Ishikawa (cell line): ENCODE measurements around the gene CDC42EP4.

Experiments
- CREB1 ChIP-seq: IDR thresholded peaks from 2 replicates; pipeline ENCODE4 v1.6.1; 2012; ENCODE audit warnings: low read depth
- EP300 ChIP-seq: IDR thresholded peaks from 2 replicates; pipeline ENCODE4 v1.6.1; 2012; ENCODE audit warnings: borderline replicate concordance
- FOXM1 ChIP-seq: IDR thresholded peaks from 2 replicates; pipeline ENCODE4 v1.6.1; 2012; ENCODE audit warnings: low read depth, borderline replicate concordance
- TCF12 ChIP-seq: IDR thresholded peaks from 2 replicates; pipeline ENCODE4 v1.6.1; 2012; ENCODE audit warnings: low read depth
- YY1 ChIP-seq: IDR thresholded peaks from 2 replicates; pipeline ENCODE4 v1.6.1; 2012; ENCODE audit warnings: low read depth
- TF ChIP-seq, protein P1 (sequence below): IDR thresholded peaks from 2 replicates; pipeline ENCODE4 v1.6.1; 2012; ENCODE audit warnings: low read depth, mild to moderate bottlenecking
- TF ChIP-seq, protein P2 (sequence below): IDR thresholded peaks from 2 replicates; pipeline ENCODE4 v1.6.1; 2012

DNA sequence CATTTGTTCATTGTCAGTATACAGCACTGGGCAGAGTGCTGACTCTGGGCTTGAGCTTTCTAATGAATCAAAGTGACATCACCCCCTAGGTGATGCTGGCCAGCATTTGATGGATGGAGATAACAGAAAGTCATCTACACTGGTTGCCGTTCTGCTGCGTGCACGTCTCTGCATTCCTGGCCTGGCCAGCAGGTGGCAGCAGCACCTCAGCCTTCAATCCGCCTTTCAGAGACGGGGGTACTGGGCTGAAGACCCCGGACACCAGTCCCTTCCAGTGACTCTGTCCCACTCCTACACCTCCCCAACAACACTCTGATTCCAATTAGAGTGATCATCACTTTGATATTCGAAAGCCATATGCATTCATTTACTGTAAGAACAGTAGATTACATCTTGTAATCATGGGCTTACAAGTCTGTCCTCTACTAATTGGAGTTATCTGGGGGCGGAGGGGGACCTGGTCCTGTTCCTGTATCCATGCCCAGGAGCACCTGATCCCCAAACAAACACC lies 56.1 kb downstream of the CDC42EP4 start:
- TF ChIP-seq TCF12 (no peak), EP300 (no peak), CREB1 (no peak), FOXM1 (no peak), YY1 (no peak)
- TF ChIP-seq, protein P1, sequence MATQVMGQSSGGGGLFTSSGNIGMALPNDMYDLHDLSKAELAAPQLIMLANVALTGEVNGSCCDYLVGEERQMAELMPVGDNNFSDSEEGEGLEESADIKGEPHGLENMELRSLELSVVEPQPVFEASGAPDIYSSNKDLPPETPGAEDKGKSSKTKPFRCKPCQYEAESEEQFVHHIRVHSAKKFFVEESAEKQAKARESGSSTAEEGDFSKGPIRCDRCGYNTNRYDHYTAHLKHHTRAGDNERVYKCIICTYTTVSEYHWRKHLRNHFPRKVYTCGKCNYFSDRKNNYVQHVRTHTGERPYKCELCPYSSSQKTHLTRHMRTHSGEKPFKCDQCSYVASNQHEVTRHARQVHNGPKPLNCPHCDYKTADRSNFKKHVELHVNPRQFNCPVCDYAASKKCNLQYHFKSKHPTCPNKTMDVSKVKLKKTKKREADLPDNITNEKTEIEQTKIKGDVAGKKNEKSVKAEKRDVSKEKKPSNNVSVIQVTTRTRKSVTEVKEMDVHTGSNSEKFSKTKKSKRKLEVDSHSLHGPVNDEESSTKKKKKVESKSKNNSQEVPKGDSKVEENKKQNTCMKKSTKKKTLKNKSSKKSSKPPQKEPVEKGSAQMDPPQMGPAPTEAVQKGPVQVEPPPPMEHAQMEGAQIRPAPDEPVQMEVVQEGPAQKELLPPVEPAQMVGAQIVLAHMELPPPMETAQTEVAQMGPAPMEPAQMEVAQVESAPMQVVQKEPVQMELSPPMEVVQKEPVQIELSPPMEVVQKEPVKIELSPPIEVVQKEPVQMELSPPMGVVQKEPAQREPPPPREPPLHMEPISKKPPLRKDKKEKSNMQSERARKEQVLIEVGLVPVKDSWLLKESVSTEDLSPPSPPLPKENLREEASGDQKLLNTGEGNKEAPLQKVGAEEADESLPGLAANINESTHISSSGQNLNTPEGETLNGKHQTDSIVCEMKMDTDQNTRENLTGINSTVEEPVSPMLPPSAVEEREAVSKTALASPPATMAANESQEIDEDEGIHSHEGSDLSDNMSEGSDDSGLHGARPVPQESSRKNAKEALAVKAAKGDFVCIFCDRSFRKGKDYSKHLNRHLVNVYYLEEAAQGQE = no peak
- TF ChIP-seq, protein P2, sequence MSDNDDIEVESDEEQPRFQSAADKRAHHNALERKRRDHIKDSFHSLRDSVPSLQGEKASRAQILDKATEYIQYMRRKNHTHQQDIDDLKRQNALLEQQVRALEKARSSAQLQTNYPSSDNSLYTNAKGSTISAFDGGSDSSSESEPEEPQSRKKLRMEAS = 0 out of 2 replicates have a peak, but pooled peaks have one; percentile 14
